ENCODE data around the gene SSR2. TPM values are rescaled to one million over a fixed set of nuclear protein-coding genes. Genes with fewer than 3 reads are reported as not detected.
A peak's percentile ranks its signal among the peaks of the same experiment; 100 is the strongest.
"Not testable (repeated sequence)": the region's sequence is repeated elsewhere in the genome, so short reads cannot be mapped to it uniquely, and the experiment has no call there.

SSR2 gene
- total RNA-seq, 1 donor from 2014 or later: 723 TPM

DNA sequence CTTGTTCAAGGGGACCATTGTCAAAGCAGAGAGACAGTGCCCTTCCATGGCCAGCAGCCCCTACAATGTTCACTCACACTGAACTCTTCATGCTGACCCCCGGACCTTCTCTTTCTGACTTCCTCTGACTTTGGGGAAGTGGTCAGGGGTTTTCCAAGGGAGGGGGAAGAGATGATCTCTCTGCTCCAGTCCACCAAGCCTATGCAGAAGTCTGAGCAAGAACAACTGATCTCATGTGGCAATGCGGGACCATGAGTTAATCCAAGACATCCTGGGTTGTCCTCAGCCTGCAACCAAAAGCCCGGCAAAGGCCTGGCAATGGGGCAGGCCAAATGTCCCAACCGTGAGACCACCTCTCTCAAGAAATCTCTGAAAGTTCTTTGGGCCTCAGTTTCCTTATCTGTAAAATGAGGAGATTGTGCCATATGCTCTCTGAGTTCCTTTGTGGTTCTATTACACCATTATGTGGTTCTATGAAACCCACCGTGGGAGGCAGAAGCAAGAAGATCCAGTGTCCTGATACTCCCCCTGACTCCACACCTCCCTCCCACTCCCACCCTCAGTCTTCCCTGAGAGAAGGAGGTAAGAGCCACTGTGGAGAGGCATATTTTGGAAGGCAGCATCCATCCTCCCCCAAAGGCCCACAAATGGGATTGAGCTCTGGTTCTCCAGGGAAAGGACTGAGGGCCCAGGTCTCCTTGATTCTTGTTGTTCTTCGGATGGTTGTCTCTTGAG is 30.6 kb downstream of the SSR2 start:
- DNase-seq: no peak

DNA sequence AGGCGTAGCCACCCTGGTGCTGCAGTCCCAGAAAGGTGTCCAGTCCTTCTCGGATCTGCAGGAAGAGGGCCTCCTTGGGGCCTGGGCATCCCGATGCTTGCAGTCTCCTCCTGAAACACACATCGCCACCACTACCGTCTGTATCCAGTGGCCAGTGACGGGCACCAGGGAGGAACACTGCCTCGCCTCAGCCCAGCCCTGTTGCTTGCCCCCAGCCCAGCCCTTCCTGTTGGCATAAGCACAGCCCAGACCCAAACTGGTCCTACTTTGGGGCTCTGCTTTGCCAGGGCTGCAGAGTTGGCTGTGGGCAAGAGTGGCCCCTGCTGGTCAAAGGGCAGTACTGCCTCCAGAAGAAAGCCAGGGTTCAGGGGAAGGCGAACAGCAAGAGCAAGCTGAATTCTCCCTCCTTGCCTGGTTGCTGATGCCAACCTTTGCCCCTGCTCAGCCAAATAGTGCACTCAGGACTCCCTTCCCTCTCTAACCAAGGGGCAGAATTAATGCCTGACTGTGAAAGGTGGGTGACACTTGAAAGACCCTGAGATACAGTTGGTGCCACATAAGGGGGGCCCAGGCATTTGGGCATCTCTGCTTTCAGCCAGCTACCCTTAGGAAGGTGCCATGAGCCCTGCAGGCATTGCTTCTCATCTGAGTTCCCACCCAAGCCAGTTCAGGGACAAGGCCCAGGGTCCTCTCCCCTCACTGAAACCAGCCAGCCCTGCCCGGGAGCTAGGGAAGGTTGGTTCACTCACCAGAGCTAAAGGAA is 31.3 kb downstream of the SSR2 start:
- peak; percentile 84 for DNase-seq

DNA sequence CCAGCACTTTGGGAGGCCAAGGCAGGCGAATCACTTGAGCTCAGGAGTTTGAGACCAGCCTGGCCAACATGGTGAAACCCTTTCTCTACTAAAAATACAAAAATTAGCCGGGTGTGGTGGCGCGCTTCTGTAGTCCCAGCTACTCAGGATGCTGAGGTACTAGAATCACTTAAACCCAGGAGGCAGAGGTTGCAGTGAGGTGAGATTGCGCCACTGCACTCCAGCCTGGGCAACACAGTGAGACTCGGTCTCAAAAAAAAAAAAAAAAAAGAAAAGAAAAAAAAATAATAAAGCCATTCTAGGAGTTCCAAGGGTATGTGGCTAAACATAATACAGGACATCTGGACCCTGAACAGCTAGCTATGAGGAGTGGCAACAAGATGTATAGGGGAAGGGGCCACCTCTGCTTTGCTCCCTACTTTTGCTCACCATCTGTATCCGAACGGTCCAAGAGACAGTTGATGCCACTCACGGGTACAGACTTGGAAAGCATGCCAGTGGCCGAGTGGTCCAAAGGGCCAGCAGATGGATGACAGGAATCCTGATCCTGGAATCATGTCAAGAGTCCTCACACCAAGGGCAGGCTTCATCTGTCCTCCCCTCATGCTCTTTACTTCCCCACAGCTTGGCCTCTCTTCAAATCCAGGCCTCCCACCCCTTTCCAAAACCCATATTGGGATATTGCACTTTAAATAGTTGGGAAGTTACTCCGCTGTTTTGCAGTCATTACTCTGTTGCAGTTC is 35.7 kb downstream of the SSR2 start:
- not testable (repeated sequence) for DNase-seq

DNA sequence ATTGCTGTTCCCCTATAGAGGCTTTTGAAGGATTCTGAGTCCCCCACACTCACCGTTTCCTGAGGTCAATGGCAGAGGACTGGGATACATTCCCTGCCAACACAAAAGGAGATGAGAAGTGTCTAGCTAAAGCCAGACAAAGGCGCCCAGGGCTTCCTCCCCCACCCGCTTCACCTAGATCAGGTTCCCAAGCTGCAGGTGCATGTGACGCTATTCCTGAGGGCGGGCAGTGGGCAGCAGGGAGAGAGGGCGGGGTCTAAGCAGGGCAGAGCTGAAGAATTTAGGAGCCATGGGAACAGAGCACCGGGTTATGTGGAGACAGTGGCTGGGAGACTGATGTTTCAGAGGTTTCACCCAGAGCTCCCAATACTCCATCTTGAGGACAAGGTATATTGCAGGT is 36.4 kb downstream of the SSR2 start:
- DNase-seq: no peak

DNA sequence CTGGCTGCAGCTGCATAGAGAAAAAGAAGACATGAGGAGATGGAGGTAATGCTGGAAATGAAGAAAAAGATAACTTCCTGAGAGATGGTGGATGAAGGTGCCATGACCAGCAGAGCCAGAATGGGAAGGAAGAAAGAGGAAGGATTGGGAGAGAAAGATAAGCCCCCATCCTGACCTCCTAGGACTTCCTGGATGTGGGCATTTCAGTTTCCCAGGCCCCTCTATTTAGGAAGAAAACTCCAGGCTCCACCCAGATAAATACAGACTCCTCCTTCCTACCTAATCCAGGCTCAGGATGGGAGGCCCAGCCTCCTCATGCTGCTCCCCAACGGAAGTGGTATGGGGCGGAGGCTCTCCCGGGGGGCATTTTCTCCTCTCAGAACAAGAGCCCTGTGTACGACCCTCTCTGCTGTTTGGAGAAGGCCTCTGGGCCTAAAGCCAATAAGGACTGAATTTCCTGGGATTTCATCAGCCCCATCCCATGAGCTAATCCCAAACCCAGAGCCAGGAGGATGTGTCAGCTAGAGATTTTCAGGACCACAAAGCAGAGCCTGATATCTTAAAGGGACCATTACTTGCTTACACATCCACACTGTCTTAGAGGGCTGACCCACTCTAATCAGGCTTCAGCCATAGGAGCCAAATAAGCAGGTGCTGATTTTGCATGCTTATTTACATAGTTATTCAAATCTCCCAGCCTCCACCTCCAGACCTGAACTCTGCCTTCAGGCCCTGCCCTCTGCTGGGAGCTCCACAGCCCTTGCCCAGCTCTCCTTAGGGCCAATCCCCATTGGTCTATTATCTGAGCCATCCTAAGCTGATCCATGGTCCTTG is 37.3 kb downstream of the SSR2 start:
- no peak for DNase-seq

DNA sequence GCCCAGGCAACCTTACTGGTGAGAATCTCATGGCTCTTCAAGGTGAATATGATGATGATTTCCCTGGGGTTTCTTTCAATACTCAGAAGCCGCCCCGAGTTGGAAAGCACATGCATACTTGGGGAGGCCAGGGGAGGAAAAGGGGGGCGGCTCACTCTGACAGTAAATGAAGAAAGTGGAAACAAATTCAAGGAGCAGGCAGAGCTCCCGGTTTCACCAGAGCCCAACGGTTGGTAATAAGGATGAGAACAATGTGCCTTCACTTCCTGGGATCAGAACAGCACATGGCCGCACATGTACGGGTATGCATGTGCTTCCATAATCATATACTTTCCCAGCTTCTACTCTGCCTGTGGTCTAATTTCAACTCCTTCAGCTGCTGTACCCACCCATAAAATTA is 38.6 kb downstream of the SSR2 start:
- no peak for DNase-seq

DNA sequence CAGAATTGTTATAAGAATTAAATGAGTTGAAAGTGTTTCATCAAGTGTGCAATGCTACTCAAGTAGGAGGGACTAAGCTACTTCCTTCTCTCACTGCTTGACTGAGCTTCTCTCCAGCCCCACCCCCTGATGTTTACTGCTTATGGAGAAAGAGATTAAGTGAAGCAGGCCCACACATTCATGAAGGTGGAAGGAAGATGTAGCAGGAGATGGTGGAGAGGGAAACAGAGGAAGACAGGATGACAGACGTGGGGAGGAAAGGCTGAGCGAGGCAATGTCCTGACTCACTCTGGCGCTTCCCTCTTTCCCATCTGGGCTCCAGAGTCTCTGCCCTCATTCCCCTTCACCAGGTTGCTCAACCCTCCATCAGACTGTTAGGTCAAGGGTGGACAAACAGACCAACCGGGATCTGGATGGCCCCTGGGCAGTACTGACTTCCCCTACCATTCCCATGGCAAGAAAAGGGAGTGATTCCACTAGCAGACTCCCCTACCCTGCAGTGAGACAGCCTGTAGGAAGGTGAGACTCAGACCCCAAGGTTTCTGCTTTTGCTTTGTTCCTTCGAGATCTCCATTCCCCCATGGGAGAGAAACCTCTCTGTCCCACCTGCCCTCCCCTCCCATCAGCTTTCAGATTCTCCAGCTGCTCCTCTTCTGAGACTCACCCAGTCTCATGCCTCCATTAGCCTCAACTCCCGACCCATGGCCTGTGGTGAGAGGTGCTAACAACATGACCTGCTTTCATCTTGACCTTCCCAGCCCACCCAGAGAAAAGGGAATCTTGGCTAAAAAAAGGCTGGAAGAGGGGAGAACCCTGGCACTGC is 39.3 kb downstream of the SSR2 start:
- peak; percentile 56 for DNase-seq

DNA sequence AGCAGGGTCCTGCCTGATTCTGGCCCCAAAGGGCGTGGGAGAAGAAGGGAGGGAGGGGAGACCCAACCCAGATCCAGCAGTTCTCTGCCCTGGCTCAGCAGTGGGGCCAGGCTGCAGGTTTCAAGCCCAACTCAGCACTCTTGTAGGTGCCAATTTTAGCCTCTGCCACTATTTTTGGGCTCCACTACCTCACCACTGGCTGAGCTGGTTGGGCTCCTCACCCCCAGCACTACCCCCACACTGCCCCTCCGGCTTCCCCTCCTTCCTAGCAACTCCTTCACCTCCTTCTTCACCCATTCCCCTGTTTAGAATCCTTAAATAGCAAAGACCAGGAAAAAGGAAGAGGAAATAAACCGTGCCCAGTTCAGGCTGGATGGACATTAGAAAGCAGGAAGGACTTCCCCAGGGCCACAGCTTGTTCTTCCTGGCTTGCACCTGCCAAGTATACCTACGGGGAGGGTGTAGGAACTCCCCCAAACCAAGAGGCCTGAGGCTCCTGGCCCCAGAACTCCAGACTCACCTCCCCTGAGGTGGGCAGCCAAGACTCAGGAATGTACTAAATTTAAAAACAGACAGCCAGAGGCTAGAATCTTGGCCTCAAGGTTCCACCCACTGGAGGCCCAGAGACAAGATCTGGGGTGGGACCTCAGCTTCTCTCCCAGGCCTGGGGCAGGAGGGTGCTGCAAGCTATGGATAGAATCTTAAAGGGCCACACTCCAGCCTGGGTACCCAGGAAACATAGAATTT is 41.0 kb downstream of the SSR2 start:
- DNase-seq: no peak

DNA sequence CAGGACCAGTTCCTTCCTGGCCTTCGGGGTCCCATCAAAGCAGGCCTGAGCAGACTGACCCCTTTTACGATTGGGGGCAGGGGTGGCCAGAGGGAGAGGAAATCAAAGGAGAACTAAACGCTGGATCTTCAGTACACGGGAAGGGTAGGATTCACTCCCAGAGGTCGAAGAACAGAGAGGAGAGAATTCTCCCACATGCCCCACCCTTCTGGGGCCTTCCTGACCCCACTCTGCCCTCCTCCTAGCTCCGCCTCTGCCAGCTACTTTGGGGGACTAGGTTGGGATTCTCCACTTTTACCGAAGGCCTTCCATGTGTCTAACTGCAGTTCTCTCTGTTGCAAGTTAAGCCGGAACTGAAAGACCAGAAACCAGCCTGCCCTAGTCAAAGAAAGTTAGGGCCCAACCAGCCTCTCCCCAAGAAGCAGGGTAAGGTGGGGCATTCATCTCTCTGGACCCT is 41.8 kb downstream of the SSR2 start:
- no peak for DNase-seq

DNA sequence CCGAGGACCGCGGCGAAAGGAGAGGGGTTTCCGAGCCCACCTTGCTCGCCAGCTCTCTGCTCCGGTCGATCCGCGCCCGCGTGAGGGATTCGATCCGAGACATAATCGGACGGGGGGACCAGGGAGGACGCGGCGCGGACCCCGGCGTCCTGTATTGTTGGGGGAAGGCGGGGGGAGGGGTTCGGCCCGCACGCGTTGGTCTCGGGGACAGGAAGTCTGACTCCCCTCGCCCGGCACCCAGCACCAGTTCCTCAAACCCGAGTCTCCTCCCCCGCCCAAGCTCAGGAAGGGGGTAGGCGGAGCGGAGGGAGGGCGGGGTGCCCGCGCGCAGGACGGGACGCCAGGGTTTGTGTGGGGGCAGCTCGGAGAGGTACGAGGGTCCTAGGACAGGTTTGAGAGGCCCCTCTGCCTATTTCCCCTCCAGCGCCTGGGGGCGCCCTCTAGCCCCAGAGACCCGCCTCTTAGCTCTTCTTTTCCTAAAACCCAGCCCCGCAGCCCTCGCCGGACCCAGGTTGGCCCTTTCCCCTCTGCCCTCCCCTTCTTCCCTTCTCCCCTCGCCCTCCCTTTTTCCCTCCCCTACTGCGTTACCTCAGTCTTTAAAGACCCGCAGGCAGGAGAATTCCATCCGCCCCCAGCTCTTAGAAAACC is 42.3 kb downstream of the SSR2 start, which contains the start of gene ARHGEF2:
ARHGEF2 (minus strand) TSS at position 223 of the 648 bp plus-strand sequence; CDS start at position 103, 120 bp downstream.
- peak; percentile 54 for DNase-seq

DNA sequence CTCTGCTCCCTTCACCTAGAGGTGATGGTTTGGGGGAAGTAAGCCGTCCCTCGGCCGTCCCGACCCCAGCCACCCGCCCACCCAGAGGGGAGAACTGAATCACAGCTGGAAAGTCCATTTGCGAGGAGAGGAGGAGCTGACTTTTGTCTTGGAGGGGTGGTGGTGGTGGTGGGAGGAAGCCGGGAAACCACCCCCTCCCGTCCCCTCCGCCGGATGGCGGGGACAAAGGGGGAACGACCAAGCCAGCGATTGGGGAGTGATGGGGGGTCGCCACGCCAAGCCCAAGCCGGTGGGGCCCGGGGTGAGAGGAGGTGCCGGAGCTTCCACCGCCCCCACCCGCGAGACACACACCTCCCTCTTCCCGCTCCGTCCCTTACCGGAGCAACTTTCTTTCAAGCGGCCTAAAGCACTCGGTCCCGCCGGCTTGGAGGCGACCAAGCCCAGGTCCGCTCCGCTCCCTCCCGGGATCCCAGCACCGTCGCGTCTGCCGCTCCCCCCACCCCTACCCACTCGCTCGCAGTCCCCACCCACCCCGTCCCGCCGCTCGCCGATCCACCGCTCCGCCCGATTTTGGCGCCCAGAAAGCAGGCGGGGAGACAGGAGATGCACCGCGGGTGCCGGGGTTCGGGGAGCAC is 42.9 kb downstream of the SSR2 start:
- DNase-seq: peak; percentile 47

DNA sequence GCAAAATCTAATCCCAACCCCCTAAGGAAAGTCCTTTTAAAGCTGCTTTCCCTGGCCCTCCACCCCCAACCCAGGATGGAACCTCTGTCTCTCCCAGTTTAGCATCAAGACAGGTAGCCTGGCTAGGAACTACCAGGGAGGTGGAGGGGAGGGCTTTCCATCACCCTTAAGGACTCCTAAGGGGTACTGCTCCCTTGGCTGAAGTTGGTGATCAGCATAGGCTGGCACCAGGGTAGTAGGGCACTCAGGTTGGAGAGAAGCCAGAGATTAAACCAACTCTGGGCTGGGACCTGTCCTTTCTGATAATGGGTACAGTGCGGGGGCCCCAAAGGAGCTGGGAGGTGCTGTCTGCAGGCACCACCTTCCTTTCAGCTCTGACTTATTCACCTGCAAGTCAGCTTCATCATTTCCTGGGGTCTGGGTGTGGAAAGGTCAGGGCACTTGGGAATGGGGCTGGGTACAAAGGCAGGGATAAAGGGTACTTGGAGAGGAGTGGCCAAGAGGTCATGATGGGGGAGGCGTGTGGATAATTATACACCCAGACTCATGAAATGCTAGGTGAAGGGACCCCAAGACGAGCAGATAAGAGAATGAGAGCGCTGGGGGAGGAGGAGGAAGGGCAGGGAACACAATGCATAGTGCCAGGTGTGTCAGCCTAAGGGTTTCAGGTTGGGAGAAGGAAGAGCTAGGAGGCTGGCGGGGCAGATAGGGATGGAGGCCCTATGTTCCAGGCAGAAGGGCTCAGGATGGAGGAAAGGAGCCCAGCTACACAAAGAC is 43.6 kb downstream of the SSR2 start:
- no peak for DNase-seq

DNA sequence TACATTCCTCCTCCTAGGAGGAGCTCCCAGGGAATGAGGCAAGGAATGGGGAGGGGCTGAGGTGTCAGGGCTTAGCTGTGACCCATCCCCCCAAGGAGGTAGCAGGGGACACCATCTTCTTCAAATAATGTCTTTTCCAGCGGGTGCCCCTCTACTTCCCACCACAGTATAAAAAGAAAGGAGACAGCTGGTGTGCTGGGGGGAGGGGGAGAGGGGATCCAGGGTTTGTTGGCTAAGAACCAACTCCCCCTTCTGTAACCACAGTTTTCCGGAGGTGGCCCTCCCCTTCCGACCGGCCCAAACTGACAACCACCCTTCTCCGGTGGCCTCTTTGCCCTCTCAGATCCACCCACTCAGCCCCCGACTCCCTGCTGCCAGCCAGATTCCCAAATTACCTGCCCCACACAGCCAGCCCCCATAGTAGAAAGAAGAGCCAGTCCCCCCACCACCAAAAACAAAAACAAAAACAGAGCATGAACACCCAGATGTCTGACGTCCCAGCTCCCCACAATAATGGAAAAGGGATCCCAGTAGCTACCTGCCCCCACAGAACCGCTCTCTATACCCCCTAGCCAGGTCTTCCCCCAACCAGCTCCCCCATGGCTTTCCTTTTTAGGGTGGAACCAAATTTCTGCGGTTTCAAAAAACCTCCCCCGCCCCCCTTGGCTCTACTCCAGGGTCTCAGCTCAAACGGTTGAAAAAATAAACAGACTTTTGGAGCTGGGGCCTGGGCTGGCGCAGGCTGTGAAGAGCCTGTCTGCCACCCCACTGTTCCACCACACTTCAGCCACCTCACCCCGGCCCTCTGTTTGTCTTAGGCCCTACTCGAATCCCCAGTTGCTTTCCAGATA is 44.5 kb downstream of the SSR2 start:
- DNase-seq: no peak

DNA sequence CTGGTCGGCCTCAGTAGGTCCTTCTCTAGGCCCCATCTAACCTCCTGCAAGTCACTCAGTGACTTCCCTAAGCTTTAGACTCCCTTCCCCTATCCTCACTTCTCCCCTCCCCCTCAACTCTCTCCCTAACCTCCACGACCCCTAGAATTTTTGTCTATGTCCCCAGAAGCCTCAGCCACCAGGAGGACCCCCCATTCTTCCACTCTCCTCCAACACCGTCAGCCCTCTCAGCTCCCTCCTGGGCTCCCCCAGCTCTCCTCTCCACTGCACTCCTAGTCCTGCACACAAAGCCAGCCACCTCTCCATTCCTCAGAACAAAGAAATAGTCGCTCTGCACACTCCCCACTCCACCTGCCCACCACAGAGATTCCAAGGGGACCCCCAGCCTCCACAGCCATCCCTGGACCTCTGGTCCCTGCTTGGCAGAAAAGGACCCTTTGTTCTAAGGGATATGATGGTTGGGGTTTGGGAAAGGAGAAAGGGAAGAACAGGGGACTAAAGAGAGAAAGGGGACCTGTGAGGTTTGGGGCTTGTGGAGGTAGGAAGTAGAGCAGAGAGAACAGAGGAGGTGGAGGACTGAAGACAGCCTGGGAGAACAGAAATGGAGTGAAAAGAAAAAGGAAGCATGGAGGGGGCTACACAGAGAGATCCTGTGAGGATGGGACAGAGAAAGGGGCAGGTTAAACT is 45.2 kb downstream of the SSR2 start:
- DNase-seq: no peak

DNA sequence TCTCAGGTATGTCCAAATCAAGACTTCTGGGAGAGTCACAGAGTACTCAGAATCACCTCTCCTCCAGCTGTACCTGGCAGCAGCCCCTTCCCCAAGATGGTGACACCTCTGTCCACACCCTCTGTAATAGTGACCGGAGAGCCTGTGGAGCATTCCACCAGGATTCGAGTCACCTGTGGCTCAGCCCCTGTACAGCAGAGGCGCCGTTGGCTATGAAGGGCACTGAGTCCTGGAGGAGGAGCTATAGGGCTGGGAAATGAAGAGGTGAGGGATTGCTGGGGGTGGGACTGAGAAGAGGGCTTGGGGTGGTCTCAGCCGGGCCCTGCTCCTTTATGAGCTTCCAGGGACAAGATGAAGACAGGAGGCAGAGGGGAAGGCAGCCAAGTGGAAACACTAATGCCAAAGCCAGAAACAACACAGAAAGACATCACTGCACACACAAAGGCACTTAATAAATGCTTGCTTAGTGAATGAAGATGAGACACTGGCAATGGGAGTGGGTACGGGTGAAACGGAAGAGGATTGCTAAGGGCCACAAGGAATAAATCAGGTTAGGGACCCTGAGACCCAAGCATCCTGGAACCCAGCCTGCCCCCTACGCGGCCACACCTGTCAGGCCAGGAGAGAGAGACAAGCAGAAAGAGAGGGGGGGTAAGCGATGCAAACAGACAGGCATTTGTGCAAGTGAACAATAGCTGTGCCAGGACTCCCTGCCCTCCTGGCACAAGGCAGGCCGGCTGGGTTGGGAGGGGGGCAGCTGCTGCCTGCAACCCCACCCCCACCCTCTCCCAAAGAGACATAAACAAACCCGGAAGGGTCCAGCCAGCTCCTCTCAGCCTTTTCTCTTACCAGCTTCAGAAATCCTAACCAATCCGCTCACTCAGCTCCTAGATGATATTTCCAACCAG is 46.3 kb downstream of the SSR2 start:
- no peak for DNase-seq

DNA sequence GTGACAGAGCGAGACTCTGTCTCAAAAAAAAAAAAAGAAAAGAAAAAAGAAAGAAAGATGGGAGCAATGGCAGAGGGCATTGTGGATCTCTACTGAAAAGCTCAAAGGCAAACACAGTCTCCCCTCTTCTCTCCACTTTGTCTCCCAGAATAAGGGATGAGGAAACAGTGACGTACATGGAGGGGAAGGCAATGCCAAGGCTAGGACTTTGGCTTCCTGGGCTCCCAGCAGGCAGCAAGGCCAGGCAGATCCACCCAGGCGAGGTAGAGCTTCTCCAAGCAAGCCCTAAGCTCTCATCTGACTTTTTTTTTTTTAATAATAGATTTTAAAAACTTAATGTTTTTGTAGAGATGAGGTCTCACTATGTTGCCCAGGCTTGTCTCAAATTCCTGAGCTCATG is 47.0 kb downstream of the SSR2 start:
- DNase-seq: no peak
